HG02610 (cell line): ENCODE data around the gene APCDD1L.
"Not testable (repeated sequence)": the region's sequence is repeated elsewhere in the genome, so short reads cannot be mapped to it uniquely, and the experiment has no call there.

ENCODE experiments used
- ATAC-seq: cut with Tn5 transposase; IDR thresholded peaks from one replicate; pipeline ENCODE4 v1.9.1; 2021; ENCODE audit warnings: mild to moderate bottlenecking, moderate library complexity; ENCODE audit not compliant: unreplicated experiment

Gene APCDD1L

GRCh38 chr20:58545565-58546415 is 30.6 kb upstream of the APCDD1L start:
- no peak for ATAC-seq

GRCh38 chr20:58544891-58545290 is 29.7 kb upstream of the APCDD1L start:
- no peak for ATAC-seq

GRCh38 chr20:58544286-58544685 is 29.1 kb upstream of the APCDD1L start:
- no peak for ATAC-seq

GRCh38 chr20:58543274-58543673 is 28.1 kb upstream of the APCDD1L start:
- ATAC-seq, result no peak

GRCh38 chr20:58542411-58543095 is 27.4 kb upstream of the APCDD1L start:
- no peak for ATAC-seq

- ATAC-seq, result not testable (repeated sequence)
Measured at GRCh38 chr20:58542034-58542410, 26.8 kb upstream of the APCDD1L start.

- ATAC-seq, result no peak
Measured at GRCh38 chr20:58538752-58539151, 23.6 kb upstream of the APCDD1L start.

- ATAC-seq, result no peak
Measured at GRCh38 chr20:58537831-58538230, 22.6 kb upstream of the APCDD1L start.

- no peak for ATAC-seq
Measured at GRCh38 chr20:58536289-58536688, 21.1 kb upstream of the APCDD1L start.

- no peak for ATAC-seq
Measured at GRCh38 chr20:58531657-58532056, 16.5 kb upstream of the APCDD1L start.

- no peak for ATAC-seq
Measured at GRCh38 chr20:58531063-58531462, 15.9 kb upstream of the APCDD1L start.

- no peak for ATAC-seq
Measured at GRCh38 chr20:58528412-58528811, 13.2 kb upstream of the APCDD1L start.

- no peak for ATAC-seq
Measured at GRCh38 chr20:58526411-58526810, 11.2 kb upstream of the APCDD1L start.

- ATAC-seq, result no peak
Measured at GRCh38 chr20:58524814-58525213, 9.6 kb upstream of the APCDD1L start.

GRCh38 chr20:58523971-58524315 is 8.7 kb upstream of the APCDD1L start:
- no peak for ATAC-seq

GRCh38 chr20:58523072-58523970 is 8.1 kb upstream of the APCDD1L start:
- no peak for ATAC-seq

GRCh38 chr20:58522666-58523065 is 7.5 kb upstream of the APCDD1L start:
- ATAC-seq, result no peak

- no peak for ATAC-seq
Measured at GRCh38 chr20:58521763-58522162, 6.6 kb upstream of the APCDD1L start.

GRCh38 chr20:58519940-58520712 is 4.9 kb upstream of the APCDD1L start:
- no peak for ATAC-seq

GRCh38 chr20:58518896-58519593 is 3.8 kb upstream of the APCDD1L start:
- no peak for ATAC-seq
